ENCODE results near the gene IDI2. TPM values are rescaled to one million over a fixed set of nuclear protein-coding genes. Genes with fewer than 3 reads are reported as not detected.

IDI2 gene
- total and polyA plus RNA-seq, 2 of the 13 experiments (the other 11 are each of a cell fraction or from before 2014, with no cell fraction given), result not detected

- TF ChIP-seq NFYB (CRISPR knock-in tag; IDR thresholded peaks at IDR 0.05) (no peak), NR0B2 (CRISPR knock-in tag; IDR thresholded peaks at IDR 0.05) (no peak), RBFOX2 (IDR thresholded peaks at IDR 0.05; ENCODE audit: low read depth, low read length) (no peak)
Measured at GRCh38 chr10:983971-984655, 41.5 kb downstream of the IDI2 start (continued).

- TF ChIP-seq U2AF2 (IDR thresholded peaks at IDR 0.05; ENCODE audit: low read depth, low read length) (no peak), ZNF503 (CRISPR knock-in tag; IDR thresholded peaks at IDR 0.05) (no peak), TARDBP (CRISPR knock-in tag; IDR thresholded peaks at IDR 0.05) (no peak), ZNF362 (CRISPR knock-in tag; IDR thresholded peaks at IDR 0.05; ENCODE audit: borderline replicate concordance) (no peak), TGIF2 (CRISPR knock-in tag; IDR thresholded peaks at IDR 0.05) (no peak), TBX3 (IDR thresholded peaks at IDR 0.05; ENCODE audit: borderline replicate concordance) (no peak), CBFB (CRISPR knock-in tag; IDR thresholded peaks at IDR 0.05) (no peak), HOXA5 (CRISPR knock-in tag; IDR thresholded peaks at IDR 0.05) (no peak), ZFX (CRISPR knock-in tag; IDR thresholded peaks at IDR 0.05; ENCODE audit: low read depth) (no peak), ZMYM2 (CRISPR knock-in tag; IDR thresholded peaks at IDR 0.05) (no peak), FOXJ3 (CRISPR knock-in tag; IDR thresholded peaks at IDR 0.05; ENCODE audit: borderline replicate concordance) (no peak), ZBTB39 (CRISPR knock-in tag; IDR thresholded peaks at IDR 0.05) (no peak), ZNF17 (CRISPR knock-in tag; IDR thresholded peaks at IDR 0.05) (no peak)
- 93% methylated on average over 4 of the region's 6 CpGs for WGBS (ENCODE audit: low lambda C conversion rate)
- FAIRE-seq (no peak), DNase-seq (ENCODE audit: low spot score) (no peak), ATAC-seq (no peak)
- BruUV-seq (replicated peaks), result no TSS peak
- Histone ChIP-seq H3K4me3 (replicated peaks in 1 of 3; ENCODE audit: insufficient read depth in 1 of 3, low read depth in 2 of 3, low read length in 3 of 3) (no peak overlapping the region), H2AFZ (ENCODE audit: low read length) (no peak overlapping the region), H3K4me2 (ENCODE audit: low read depth, low read length) (no peak overlapping the region), H3K79me2 (ENCODE audit: insufficient read depth, low read length) (peaks cover 10% of the 10 kb centered on the region), H3K27ac (ENCODE audit: extremely low read length, insufficient read depth, low read length) (peak overlapping the region; percentile 48), H3K4me1 (ENCODE audit: insufficient read depth, low read length) (peaks cover 45% of the 10 kb centered on the region), H3K36me3 (replicated peaks in 1 of 2; ENCODE audit: control insufficient read depth in 1 of 2, insufficient read depth in 2 of 2, low read length in 2 of 2) (no peaks in the 10 kb centered on the region), H3K9me3 (ENCODE audit: low read length) (peaks cover 27% of the 10 kb centered on the region), H4K20me1 (ENCODE audit: insufficient read depth, low read length) (no peaks in the 10 kb centered on the region), H3K9ac (ENCODE audit: insufficient read depth, low read depth, low read length) (no peak overlapping the region), H3K27me3 (ENCODE audit: control insufficient read depth in 1 of 2, insufficient read depth in 2 of 2, low read length in 2 of 2) (no peaks in the 10 kb centered on the region; a peak in 1 of 5 replicates)
- intact Hi-C loops (cut with micrococcal nuclease; ENCODE audit: unreplicated experiment) (no loop called here), in situ Hi-C loops (cut with HindIII; ENCODE audit: extremely low pct_ligation_motif_present, low pct_unique_long_range_greater_than_20kb) (loop anchor here (10.0 kb wide), 1 partner anchor 49 kb away; the partner anchor contains the start of gene LARP4B)
- CTCF ChIA-PET (ENCODE audit: low intra/inter-chr PET ratio, low total read pairs), result no interaction called here
- POLR2A ChIA-PET, result interaction anchor here (5.8 kb wide), 1 partner anchor 12 kb away, joined by 39 read pairs; no protein-coding TSS in a partner anchor
Measured at GRCh38 chr10:983401-983800, 42.3 kb downstream of the IDI2 start.
